ENCODE data around the gene COL15A1.

The COL15A1 gene

GRCh38 chr9:98923451-98924123 is 20.1 kb upstream of the COL15A1 start:
- TF ChIP-seq CTCF (IDR thresholded peaks at IDR 0.05; ENCODE audit: insufficient read depth, low read depth, low read length, missing control alignments), result no peak
- no peak overlapping the region for H3K4me3 ChIP-seq (ENCODE audit: low read depth, low read length)
- DNase-seq (ENCODE audit: low read depth), result no peak

DNA sequence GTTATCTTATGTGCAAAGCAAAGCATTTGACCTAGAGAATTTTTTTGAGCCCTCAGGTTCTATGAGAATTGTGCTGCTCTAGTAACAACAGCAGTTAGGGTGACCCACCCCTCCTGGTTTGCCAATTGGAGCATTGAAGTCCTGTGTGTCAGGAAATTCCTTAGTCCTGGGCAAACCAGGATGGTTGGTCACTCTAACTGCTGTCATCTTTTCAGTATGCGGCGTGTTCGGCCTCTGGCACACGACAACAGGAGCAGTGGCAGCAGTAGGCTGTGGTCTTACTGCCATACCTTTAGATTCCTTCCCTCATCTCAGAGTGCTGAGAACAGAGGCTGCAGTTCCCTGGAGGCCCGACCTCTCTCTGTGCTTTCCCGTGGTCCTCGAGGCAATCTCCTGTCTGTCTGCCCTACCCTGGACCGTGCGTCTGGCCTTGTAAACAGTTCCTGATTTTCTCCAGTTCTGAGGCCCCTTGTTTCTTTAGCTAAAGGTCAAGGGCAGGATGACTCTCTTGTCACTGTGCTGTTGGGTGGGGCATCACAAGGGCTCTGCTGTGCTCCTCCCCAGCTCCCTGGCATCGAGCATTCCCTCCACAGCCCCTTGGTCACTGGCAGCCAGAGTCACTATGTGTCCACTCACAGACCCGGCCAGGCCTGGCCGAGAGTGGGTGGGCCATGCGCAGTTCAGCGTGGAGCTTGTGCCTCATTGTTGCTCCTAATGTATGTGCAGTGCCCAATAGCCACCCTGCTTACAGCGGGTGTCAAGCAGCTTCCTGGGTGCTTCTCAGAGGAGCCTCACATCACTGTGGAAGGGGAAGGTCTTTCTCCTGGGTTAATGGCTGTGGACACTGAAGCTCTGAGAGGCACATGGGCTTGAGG is 18.5 kb upstream of the COL15A1 start:
- TF ChIP-seq CTCF (IDR thresholded peaks at IDR 0.05; ENCODE audit: insufficient read depth, low read depth, low read length, missing control alignments), result no peak
- no peak overlapping the region for H3K4me3 ChIP-seq (ENCODE audit: low read depth, low read length)
- DNase-seq (ENCODE audit: low read depth), result no peak

DNA sequence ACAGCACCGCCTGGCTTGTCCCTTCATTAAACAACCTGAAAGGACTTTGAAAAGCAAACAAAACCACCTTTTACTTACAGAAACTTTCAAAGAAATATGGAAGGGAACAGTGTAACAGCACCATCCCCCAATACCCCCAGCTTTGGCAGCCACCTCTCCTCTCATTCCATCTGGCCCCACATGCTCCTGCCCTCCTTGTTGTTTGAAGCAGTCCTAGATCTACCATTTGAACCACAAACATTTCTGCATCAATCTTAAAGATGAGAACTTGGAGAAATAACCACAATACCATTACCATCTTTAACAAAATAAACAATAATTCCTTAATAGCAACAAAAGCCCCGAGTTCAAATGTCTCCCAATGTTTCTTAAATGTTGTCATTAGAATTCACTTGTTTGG is 17.8 kb upstream of the COL15A1 start:
- TF ChIP-seq CTCF (IDR thresholded peaks at IDR 0.05; ENCODE audit: insufficient read depth, low read depth, low read length, missing control alignments), result no peak

DNA sequence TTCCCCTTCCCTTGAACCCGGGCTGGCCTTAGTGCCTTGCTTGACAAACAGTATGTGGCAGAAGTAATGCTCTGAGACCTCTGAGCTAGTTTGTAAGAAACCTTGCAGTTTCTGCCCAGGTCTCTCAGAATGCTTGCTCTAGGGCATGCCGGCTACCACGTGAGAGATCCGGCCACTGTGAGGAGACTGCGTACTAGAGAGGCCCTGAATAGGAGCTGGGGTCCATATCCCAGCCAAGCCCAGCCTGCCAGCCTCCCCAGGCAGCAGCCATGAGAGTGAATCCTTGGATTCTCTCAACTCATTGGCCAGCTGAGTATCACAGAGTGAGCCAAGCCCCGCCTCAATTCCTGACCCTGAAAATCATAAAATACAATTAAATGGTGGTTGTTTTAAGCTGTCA is 16.0 kb upstream of the COL15A1 start:
- no peak overlapping the region for H3K4me3 ChIP-seq (ENCODE audit: low read depth, low read length)
- TF ChIP-seq CTCF (IDR thresholded peaks at IDR 0.05; ENCODE audit: insufficient read depth, low read depth, low read length, missing control alignments), result no peak
- no peak for DNase-seq (ENCODE audit: low read depth)

More for the DNA sequence above, 17.8 kb upstream of the COL15A1 start:
- no peak for DNase-seq (ENCODE audit: low read depth)
- no peak overlapping the region for H3K4me3 ChIP-seq (ENCODE audit: low read depth, low read length)

DNA sequence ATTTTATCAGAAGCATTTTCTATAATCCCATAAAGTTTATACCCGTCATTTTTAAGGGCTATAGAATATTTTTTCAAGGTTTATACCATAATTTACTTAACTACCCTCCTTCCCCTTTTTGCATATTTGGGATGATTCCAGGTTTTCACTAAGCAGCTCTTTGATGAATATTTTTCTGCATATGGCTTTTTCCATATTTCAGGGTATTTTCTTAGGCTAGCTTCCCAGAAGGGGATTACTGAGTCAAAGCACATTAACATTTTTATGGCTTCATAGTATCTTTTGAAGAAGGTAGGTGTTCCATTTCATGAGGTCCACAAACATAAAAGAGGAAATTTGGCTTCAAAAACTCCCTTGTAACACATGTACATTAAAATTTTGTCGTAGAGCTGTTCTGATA is 14.6 kb upstream of the COL15A1 start:
- no peak for DNase-seq (ENCODE audit: low read depth)
- no peak for TF ChIP-seq CTCF (IDR thresholded peaks at IDR 0.05; ENCODE audit: insufficient read depth, low read depth, low read length, missing control alignments)
- no peak overlapping the region for H3K4me3 ChIP-seq (ENCODE audit: low read depth, low read length)

GRCh38 chr9:98929895-98930341 is 13.8 kb upstream of the COL15A1 start:
- DNase-seq (ENCODE audit: low read depth), result no peak
- TF ChIP-seq CTCF (IDR thresholded peaks at IDR 0.05; ENCODE audit: insufficient read depth, low read depth, low read length, missing control alignments), result no peak
- no peak overlapping the region for H3K4me3 ChIP-seq (ENCODE audit: low read depth, low read length)
